H9 (cell line): Measurements from ENCODE around the gene OSBPL10. TPM values are rescaled to one million over a fixed set of nuclear protein-coding genes. Genes with fewer than 3 reads are reported as not detected.

ENCODE experiments used
- DNase-seq: peaks from one replicate; pipeline ENCODE4 v3.0.0-alpha.2; 2017
- H2AFZ ChIP-seq: one replicate; pipeline ENCODE4 v1.6.1; 2013; ENCODE audit warnings: mild to moderate bottlenecking, low read length, control low read depth, moderate library complexity
- H2AK5ac ChIP-seq: 2 replicates; pipeline ENCODE4 v1.6.1; 2013; ENCODE audit warnings: low read length, control low read depth, mixed read lengths; ENCODE audit not compliant: insufficient read length
- H2BK120ac ChIP-seq: one replicate; pipeline ENCODE4 v1.6.1; 2013; ENCODE audit warnings: low read depth, mild to moderate bottlenecking, low read length, control low read depth, inconsistent platforms; ENCODE audit not compliant: poor library complexity, severe bottlenecking
- H2BK12ac ChIP-seq: 2 replicates; pipeline ENCODE4 v1.6.1; 2013; ENCODE audit warnings: low read length, control low read depth, mixed read lengths, low read depth; ENCODE audit not compliant: insufficient read length
- H2BK15ac ChIP-seq: 2 replicates; pipeline ENCODE4 v1.6.1; 2013; ENCODE audit warnings: low read depth, low read length, control low read depth
- H2BK20ac ChIP-seq: one replicate; pipeline ENCODE4 v1.6.1; 2013; ENCODE audit warnings: low read depth, mild to moderate bottlenecking, low read length, control low read depth, inconsistent platforms; ENCODE audit not compliant: poor library complexity, severe bottlenecking
- H2BK5ac ChIP-seq: 2 replicates; pipeline ENCODE4 v1.6.1; 2013; ENCODE audit warnings: low read length, control low read depth, mixed read lengths; ENCODE audit not compliant: insufficient read length
- H3K14ac ChIP-seq: 2 replicates; pipeline ENCODE4 v1.6.1; 2013; ENCODE audit warnings: low read length, control low read depth; ENCODE audit not compliant: insufficient read depth
- H3K18ac ChIP-seq: 2 replicates; pipeline ENCODE4 v1.6.1; 2013; ENCODE audit warnings: low read depth, mild to moderate bottlenecking, mixed read lengths, low read length, control low read depth; ENCODE audit not compliant: insufficient read length
- H3K23ac ChIP-seq: 2 replicates; pipeline ENCODE4 v1.6.1; 2013; ENCODE audit warnings: low read length, control low read depth, mixed read lengths, low read depth; ENCODE audit not compliant: insufficient read length
- H3K23me2 ChIP-seq: 2 replicates; pipeline ENCODE4 v1.6.1; 2013; ENCODE audit warnings: low read depth, mild to moderate bottlenecking, mixed read lengths, low read length, control low read depth; ENCODE audit not compliant: insufficient read length, poor library complexity, severe bottlenecking
- H3K27ac ChIP-seq: 2 replicates; pipeline ENCODE4 v1.5.1; 2013; ENCODE audit warnings: low read length, control low read depth, mixed read lengths, low read depth; ENCODE audit not compliant: insufficient read length
- H3K27me3 ChIP-seq: 2 replicates; pipeline ENCODE4 v1.6.1; 2013; ENCODE audit warnings: low read length, control low read depth, inconsistent platforms; ENCODE audit not compliant: insufficient read depth
- H3K4ac ChIP-seq: 2 replicates; pipeline ENCODE4 v1.6.1; 2013; ENCODE audit warnings: low read depth, mild to moderate bottlenecking, control low read depth, inconsistent platforms, low read length, moderate library complexity
- H3K4me1 ChIP-seq: 2 replicates; pipeline ENCODE4 v1.6.1; 2013; ENCODE audit warnings: low read length, control low read depth, inconsistent platforms; ENCODE audit not compliant: insufficient read depth
- H3K4me2 ChIP-seq: 2 replicates; pipeline ENCODE4 v1.6.1; 2013; ENCODE audit warnings: low read length, control low read depth, mixed read lengths; ENCODE audit not compliant: insufficient read length, insufficient read depth
- H3K56ac ChIP-seq: 2 replicates; pipeline ENCODE4 v1.6.1; 2013; ENCODE audit warnings: low read depth, mild to moderate bottlenecking, mixed read lengths, low read length, control low read depth; ENCODE audit not compliant: insufficient read length
- H3K79me1 ChIP-seq: 2 replicates; pipeline ENCODE4 v1.6.1; 2013; ENCODE audit warnings: low read depth, mild to moderate bottlenecking, moderate library complexity, low read length, control low read depth, inconsistent platforms; ENCODE audit not compliant: insufficient read depth, poor library complexity, severe bottlenecking
- H3K79me2 ChIP-seq: 2 replicates; pipeline ENCODE4 v1.6.1; 2013; ENCODE audit warnings: low read length, control low read depth, inconsistent platforms; ENCODE audit not compliant: insufficient read depth
- H3K9ac ChIP-seq: 2 replicates; pipeline ENCODE4 v1.6.1; 2013; ENCODE audit warnings: low read length, control low read depth, mixed read lengths; ENCODE audit not compliant: insufficient read length; ENCODE audit errors: extremely low read depth
- H3K9me3 ChIP-seq: one replicate; pipeline ENCODE4 v1.6.1; 2013; ENCODE audit warnings: low read depth, low read length, inconsistent platforms; ENCODE audit not compliant: control insufficient read depth
- H3T11ph ChIP-seq: one replicate; pipeline ENCODE4 v1.6.1; 2013; ENCODE audit warnings: mild to moderate bottlenecking, low read length, control low read depth, inconsistent platforms
- H4K20me1 ChIP-seq: one replicate; pipeline ENCODE4 v1.6.1; 2013; ENCODE audit not compliant: control insufficient read depth, insufficient read length, insufficient read depth
- H4K5ac ChIP-seq: 2 replicates; pipeline ENCODE4 v1.6.1; 2013; ENCODE audit warnings: low read depth, mild to moderate bottlenecking, mixed read lengths, low read length, control low read depth; ENCODE audit not compliant: insufficient read length
- H4K8ac ChIP-seq: replicated peaks from 2 replicates; pipeline ENCODE4 v1.6.1; 2013; ENCODE audit warnings: low read length, control low read depth, mixed read lengths, low read depth; ENCODE audit not compliant: insufficient read length
- H4K91ac ChIP-seq: 2 replicates; pipeline ENCODE4 v1.6.1; 2013; ENCODE audit warnings: low read depth, mild to moderate bottlenecking, moderate library complexity, mixed read lengths, low read length, control low read depth; ENCODE audit not compliant: insufficient read length
- H3K27ac Mint-ChIP-seq, 3 experiments: 2 replicates in 2 of 3; 3 replicates in 1 of 3; pipeline ENCODE4 v1.8.0; 2020 to 2021; ENCODE audit warnings: mixed read lengths in 3 of 3, mild to moderate bottlenecking in 1 of 3, moderate library complexity in 1 of 3
- H3K27me3 Mint-ChIP-seq: 2 replicates; pipeline ENCODE4 v1.8.0; 2021; ENCODE audit warnings: low read depth, mild to moderate bottlenecking, moderate library complexity, mixed read lengths
- H3K36me3 Mint-ChIP-seq, 3 experiments: 2 replicates in 2 of 3; 3 replicates in 1 of 3; pipeline ENCODE4 v1.8.0; 2020 to 2021; ENCODE audit warnings: low read depth in 3 of 3, mixed read lengths in 3 of 3; ENCODE audit not compliant: insufficient read depth in 1 of 3
- H3K4me1 Mint-ChIP-seq, 2 experiments: 2 replicates each; pipeline ENCODE4 v1.8.0; 2020; ENCODE audit warnings: mixed read lengths in 2 of 2
- H3K4me3 Mint-ChIP-seq, 2 experiments: 2 replicates in 1 of 2; 3 replicates in 1 of 2; pipeline ENCODE4 v1.8.0; 2020 to 2021; ENCODE audit warnings: mild to moderate bottlenecking in 2 of 2, mixed read lengths in 2 of 2, moderate library complexity in 1 of 2
- H3K9me3 Mint-ChIP-seq, 2 experiments: 2 replicates in 1 of 2; 3 replicates in 1 of 2; pipeline ENCODE4 v1.8.0; 2020; ENCODE audit warnings: mild to moderate bottlenecking in 2 of 2, mixed read lengths in 2 of 2, moderate library complexity in 1 of 2
- WGBS: extraction: QIAGEN DNeasy Blood & Tissue Kit; methylation state at CpG from one replicate; pipeline ENCODE4 v1.1.7; 2013; ENCODE audit warnings: missing lambda C conversion rate, low lambda C conversion rate, mixed read lengths; ENCODE audit not compliant: insufficient read length; ENCODE audit errors: extremely low coverage; 5-methylcytosine and 5-hydroxymethylcytosine counted together
- total RNA-seq: library from RNA; stranded (reverse); gene quantifications from 2 replicates; pipeline ENCODE4 v1.2.1, GENCODE V29; 2021
- TF ChIP-seq, protein P1 (sequence below): fragments of 200-600 bp; sonication (generic); conservative IDR thresholded peaks from 3 replicates; pipeline ENCODE4 v1.8.0; 2021; ENCODE audit warnings: antibody characterized with exemption, mild to moderate bottlenecking

The OSBPL10 gene
- total RNA-seq, 1 experiment from 2014 or later: 42.7 TPM

DNA sequence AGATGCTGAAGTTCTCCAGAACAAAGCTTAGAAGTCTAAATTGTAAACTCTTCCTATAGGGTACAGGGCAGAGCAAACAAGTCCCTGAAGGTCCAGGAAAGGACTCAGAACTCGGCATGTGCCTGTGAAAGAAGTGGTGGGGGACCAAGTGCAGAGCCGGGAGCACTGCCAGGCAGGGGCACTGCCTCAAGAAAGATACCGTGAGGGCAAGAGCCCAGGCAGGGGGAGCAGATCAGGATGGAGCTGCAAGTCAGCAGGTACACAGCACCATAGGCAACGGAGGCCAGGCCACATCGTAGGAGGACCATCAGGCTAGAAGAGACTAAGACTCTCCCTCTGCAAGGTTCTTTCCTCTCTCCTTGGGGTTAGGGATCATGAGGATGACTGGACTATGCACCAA, 191.6 kb downstream of the OSBPL10 start:
- H4K91ac ChIP-seq: no peak overlapping the region
- no peak overlapping the region for H2BK20ac ChIP-seq
- TF ChIP-seq, protein P1, sequence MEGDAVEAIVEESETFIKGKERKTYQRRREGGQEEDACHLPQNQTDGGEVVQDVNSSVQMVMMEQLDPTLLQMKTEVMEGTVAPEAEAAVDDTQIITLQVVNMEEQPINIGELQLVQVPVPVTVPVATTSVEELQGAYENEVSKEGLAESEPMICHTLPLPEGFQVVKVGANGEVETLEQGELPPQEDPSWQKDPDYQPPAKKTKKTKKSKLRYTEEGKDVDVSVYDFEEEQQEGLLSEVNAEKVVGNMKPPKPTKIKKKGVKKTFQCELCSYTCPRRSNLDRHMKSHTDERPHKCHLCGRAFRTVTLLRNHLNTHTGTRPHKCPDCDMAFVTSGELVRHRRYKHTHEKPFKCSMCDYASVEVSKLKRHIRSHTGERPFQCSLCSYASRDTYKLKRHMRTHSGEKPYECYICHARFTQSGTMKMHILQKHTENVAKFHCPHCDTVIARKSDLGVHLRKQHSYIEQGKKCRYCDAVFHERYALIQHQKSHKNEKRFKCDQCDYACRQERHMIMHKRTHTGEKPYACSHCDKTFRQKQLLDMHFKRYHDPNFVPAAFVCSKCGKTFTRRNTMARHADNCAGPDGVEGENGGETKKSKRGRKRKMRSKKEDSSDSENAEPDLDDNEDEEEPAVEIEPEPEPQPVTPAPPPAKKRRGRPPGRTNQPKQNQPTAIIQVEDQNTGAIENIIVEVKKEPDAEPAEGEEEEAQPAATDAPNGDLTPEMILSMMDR: no peak
- H3K23ac ChIP-seq: no peak overlapping the region
- H3K4me2 ChIP-seq: no peak overlapping the region
- no peaks in the 10 kb centered on the region for H3K9me3 ChIP-seq
- H4K5ac ChIP-seq: no peak overlapping the region
- H3K27me3 ChIP-seq: no peaks in the 10 kb centered on the region
- H2BK12ac ChIP-seq: no peak overlapping the region
- no peak overlapping the region for H3K9ac ChIP-seq
- no peak overlapping the region for H2BK5ac ChIP-seq
- no peak overlapping the region for H3K56ac ChIP-seq
- Mint-ChIP-seq H3K9me3 (no peaks in the 10 kb centered on the region), H3K4me3 (no peak overlapping the region), H3K4me1 (0 out of 4 replicates have a peak, but pooled peaks cover 0 to 2% of the 10 kb centered on the region in 2 experiments), H3K36me3 (peaks cover 2% of the 10 kb centered on the region in 3 experiments; a peak in 6 of 7 replicates), H3K27ac (peak overlapping the region in 1 of 3 experiments; percentile 60; a peak in 2 of 7 replicates), H3K27me3 (no peaks in the 10 kb centered on the region)
- H4K8ac ChIP-seq: no peak overlapping the region
- no peak overlapping the region for H3K18ac ChIP-seq
- no peak overlapping the region for H2BK120ac ChIP-seq
- no peak for DNase-seq
- H3T11ph ChIP-seq: no peak overlapping the region
- no peak overlapping the region for H2AFZ ChIP-seq
- H3K14ac ChIP-seq: no peak overlapping the region
- no peaks in the 10 kb centered on the region for H3K79me2 ChIP-seq
- H3K23me2 ChIP-seq: no peaks in the 10 kb centered on the region
- H3K79me1 ChIP-seq: no peaks in the 10 kb centered on the region
- H3K4me1 ChIP-seq: no peaks in the 10 kb centered on the region
- no CpG with 5 or more reads among the region's 5 CpGs for WGBS
- H2BK15ac ChIP-seq: no peak overlapping the region
- no peak overlapping the region for H2AK5ac ChIP-seq
- H4K20me1 ChIP-seq: no peaks in the 10 kb centered on the region
- no peak overlapping the region for H3K4ac ChIP-seq
- no peak overlapping the region for H3K27ac ChIP-seq
